Endothelial cell of hepatic sinusoid (primary cell): ENCODE measurements around the gene HCN2.

Experiments used
- in situ Hi-C: cut with HindIII; loops from 2 replicates; pipeline ENCODE4 v1.10.0; 2017; ENCODE audit warnings: low sequenced_read_pairs

HCN2 gene

GRCh38 chr19:570937-571565, 18.6 kb upstream of the HCN2 start:
- in situ Hi-C loops, result no loop called here

GRCh38 chr19:571566-571974, 18.1 kb upstream of the HCN2 start:
- in situ Hi-C loops, result no loop called here

DNA sequence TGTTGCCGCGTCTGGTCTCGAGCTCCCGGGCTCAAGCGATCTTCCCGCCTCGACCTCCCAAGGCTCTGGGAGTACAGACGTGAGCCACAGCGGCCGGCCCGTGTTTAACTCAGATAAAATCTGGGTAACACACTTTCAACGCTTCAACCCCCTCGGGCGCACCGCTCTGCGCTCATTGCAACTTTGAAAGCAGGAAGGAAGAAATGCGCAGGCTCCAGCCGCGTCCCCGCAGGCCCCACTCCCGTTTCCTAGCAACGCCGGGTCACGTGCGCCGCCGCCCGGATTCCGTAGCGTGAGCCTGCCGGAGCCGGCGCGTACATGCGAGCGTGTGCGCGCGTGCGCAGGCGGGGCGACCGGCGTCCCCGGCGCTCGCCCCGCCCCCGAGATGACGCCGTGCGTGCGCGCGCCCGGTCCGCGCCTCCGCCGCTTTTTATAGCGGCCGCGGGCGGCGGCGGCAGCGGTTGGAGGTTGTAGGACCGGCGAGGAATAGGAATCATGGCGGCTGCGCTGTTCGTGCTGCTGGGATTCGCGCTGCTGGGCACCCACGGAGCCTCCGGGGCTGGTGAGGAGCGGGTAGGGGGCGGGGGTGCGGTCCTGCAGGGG, 17.4 kb upstream of the HCN2 start, which contains the start of gene BSG:
Gene BSG (plus strand): TSS at position 457 of the 603 bp plus-strand sequence. CDS start 39 bp downstream, at position 496.
- in situ Hi-C loops, result no loop called here

- in situ Hi-C loops, result no loop called here
These were observed 16.8 kb upstream of the HCN2 start for GRCh38 chr19:572743-573518.

DNA sequence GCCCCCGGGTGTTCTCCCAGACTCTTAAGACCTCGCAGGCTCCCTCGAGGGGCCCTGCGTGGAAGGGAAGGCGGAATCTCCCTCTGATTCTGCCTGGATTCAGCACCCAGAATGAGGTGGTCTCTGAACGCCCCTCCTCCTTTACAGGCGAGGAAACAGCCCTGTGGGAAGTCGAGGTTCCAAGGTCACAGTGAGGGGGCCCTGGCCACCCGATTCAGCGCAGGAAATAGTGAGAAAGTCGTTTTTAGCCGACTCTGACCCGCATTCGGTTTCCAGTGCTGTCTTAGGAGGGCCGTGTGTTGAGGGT, 16.2 kb upstream of the HCN2 start:
- in situ Hi-C loops, result no loop called here

- in situ Hi-C loops, result no loop called here
These were observed 14.8 kb upstream of the HCN2 start for GRCh38 chr19:574658-575526.

DNA sequence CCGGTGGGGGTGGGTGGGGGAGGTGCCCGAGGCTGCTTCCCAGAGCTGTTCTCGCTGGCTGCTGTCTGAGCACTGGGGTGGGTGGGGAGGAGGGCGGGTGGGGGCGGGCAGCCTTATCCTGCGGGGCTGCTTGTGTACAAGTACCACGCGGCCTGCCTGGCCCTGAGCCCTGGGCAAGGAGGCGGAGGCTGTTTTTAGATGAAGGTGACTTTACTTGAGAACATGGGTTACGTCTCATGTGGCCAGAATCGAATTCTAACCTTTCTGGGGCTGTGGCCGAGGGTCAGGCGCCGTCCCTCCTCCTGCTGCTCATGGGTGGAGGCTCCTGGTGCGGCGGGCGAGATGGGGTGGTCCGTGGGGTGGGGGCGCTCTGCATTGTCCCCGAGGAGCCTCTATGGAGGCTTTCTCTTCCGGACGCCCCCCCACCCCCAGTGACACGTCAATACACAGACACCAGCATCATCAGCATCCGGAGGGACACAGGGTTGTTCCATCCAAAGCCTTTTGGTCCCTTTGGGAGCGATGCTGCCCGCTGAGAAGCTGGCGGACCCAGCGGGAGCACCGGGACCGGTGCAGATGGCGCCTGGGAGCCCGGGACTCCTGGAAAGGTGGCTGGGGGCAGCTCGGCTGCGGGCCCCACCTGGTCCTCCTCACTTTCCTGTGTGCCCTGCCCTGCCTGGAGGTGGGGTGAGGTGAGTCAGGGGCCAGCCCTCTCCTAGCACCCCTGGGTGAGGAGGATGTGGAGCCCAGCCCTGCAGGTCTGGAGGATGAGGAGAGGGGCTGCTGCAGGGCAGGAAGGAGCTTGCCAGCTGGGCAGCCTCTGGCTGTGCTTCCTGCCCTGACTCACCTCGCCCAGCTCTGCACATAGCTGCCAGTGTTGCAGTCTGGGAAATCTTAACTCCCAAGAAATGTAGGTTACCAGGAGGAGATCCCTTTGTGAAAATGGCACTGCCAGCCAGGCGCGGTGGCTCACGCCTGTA, 13.9 kb upstream of the HCN2 start:
- in situ Hi-C loops, result no loop called here

GRCh38 chr19:576768-577438, 12.8 kb upstream of the HCN2 start:
- in situ Hi-C loops, result no loop called here

DNA sequence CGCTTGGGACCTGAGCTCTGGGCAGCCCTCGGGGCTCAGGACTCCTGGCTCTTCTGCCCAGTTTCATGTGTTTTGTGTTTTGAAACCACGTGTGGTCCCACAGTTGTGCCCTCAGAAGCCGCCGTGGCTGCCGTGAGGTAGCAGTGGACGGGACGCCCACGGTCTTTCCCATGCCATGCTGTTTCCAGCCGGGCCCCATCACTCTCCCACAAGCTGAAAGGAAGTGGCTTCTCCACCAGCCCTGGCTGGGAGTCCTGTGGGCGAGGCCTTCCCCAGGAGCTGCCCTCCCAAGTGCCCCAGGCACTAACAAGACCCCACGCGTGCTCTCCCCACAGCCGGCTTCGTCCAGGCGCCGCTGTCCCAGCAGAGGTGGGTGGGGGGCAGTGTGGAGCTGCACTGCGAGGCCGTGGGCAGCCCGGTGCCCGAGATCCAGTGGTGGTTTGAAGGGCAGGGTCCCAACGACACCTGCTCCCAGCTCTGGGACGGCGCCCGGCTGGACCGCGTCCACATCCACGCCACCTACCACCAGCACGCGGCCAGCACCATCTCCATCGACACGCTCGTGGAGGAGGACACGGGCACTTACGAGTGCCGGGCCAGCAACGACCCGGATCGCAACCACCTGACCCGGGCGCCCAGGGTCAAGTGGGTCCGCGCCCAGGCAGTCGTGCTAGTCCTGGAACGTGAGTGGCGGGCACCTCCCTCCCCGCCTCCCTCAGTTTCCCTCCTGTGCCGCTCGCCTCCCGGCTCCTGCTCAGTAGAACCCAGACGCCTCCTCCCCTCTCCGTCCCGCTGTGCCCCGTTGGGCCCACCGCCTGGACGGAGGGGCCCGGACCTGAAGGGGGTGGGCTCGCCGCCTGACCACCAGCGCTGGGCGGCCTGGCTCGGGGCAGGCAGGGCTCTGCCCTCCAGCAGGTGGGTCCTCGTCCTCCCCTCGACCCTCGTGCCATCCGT, 12.0 kb upstream of the HCN2 start:
- in situ Hi-C loops, result no loop called here

DNA sequence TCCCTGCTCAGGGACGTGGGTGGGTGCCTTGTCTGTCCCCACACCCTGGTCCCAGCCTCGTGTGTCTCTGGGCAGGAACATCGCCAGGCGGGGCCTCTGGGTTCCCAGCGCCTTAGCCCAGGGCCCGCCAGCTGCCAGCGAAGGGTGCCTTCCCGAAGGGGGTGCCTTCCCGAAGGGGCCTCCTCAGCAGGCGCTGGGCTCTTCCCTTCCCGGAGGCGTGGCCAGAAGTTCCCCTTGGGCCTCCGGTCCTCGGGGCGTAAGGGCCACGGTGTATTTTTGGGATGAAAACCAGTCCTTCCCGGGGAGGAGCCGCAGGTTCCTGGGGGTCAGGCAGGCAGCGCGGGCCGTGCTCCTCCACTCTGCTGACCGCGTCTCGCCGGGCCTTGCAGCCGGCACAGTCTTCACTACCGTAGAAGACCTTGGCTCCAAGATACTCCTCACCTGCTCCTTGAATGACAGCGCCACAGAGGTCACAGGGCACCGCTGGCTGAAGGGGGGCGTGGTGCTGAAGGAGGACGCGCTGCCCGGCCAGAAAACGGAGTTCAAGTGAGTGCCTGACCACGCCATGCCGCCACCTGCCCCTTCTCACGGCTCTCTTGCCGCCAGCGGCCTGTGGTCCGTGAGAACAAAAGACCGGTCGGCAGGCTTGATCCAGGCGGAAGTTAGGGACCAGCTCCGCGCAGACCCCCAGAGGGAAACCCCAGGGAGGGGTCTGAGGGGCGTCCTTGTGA, 10.4 kb upstream of the HCN2 start:
- in situ Hi-C loops, result no loop called here

DNA sequence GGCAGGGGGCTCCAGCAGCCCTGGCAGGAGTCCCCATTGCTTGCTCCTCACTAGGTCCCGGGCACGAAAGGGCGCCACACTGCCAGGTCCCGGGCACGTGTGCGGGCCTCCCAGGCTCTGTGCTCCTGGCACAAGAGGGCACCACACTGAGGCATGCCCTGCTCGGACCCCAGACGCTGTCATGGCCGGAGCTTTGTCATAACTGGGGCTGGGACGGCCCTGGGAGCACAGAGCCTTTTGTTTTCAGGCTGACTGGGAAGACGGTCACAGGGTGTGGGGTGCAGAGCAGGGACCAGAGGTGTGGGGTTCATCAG, 9.9 kb upstream of the HCN2 start:
- in situ Hi-C loops, result no loop called here

DNA sequence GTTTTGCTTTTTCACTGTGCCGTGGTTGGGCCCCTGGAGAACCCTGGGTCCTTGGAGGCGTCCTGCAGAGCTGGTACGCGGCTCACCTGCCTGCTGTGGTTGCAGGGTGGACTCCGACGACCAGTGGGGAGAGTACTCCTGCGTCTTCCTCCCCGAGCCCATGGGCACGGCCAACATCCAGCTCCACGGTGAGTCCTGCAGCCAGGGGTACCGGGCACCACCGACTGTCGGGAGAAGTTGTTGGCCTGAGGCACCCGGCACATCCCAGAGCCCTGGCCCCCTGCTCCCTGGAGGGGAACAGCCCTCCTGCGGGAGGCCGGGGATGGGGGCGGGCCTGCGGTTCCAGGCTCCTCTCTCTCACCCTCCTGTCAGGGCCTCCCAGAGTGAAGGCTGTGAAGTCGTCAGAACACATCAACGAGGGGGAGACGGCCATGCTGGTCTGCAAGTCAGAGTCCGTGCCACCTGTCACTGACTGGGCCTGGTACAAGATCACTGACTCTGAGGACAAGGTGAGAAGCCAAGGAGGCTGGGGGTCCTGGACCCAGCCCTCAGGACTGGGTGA, 9.3 kb upstream of the HCN2 start:
- in situ Hi-C loops, result no loop called here

DNA sequence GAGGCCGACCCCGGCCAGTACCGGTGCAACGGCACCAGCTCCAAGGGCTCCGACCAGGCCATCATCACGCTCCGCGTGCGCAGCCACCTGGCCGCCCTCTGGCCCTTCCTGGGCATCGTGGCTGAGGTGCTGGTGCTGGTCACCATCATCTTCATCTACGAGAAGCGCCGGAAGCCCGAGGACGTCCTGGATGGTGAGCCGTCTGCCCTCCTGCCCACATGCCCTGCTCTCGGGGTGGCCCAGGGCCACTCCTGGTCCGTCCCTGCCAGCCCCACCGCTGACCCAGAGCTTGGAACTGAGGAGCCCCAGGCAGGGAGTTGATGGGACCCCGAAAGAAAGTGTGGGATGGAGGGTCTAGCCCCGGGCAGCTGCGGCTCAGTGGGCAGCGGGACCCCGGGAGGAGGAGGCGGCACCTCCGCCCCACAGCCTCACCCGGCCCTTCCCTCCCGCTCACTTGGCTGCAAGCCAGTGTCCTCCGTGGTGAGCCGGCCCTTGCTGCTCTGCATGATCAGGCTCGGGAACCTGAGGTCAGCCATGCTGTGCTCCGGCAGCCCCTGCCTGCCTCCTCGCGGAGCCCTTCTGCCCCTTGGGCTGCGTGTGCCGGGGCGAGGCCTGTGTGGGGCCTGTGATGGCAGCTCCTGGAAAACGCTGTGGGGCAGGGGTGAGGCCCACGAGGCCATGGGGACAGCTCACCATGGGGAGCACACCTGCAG, 8.1 kb upstream of the HCN2 start:
- in situ Hi-C loops, result no loop called here

DNA sequence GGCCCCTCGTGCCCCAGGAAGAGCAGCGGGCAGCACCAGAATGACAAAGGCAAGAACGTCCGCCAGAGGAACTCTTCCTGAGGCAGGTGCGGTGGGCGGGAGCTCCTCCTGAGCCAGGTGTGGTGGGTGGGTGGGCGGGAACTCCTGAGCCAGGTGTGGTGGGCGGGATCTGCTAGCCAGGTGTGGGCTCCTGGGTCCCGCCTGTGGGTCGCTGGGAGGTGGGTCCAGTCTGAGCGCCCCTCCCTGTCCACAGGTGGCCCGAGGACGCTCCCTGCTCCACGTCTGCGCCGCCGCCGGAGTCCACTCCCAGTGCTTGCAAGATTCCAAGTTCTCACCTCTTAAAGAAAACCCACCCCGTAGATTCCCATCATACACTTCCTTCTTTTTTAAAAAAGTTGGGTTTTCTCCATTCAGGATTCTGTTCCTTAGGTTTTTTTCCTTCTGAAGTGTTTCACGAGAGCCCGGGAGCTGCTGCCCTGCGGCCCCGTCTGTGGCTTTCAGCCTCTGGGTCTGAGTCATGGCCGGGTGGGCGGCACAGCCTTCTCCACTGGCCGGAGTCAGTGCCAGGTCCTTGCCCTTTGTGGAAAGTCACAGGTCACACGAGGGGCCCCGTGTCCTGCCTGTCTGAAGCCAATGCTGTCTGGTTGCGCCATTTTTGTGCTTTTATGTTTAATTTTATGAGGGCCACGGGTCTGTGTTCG, 7.0 kb upstream of the HCN2 start:
- in situ Hi-C loops, result no loop called here

DNA sequence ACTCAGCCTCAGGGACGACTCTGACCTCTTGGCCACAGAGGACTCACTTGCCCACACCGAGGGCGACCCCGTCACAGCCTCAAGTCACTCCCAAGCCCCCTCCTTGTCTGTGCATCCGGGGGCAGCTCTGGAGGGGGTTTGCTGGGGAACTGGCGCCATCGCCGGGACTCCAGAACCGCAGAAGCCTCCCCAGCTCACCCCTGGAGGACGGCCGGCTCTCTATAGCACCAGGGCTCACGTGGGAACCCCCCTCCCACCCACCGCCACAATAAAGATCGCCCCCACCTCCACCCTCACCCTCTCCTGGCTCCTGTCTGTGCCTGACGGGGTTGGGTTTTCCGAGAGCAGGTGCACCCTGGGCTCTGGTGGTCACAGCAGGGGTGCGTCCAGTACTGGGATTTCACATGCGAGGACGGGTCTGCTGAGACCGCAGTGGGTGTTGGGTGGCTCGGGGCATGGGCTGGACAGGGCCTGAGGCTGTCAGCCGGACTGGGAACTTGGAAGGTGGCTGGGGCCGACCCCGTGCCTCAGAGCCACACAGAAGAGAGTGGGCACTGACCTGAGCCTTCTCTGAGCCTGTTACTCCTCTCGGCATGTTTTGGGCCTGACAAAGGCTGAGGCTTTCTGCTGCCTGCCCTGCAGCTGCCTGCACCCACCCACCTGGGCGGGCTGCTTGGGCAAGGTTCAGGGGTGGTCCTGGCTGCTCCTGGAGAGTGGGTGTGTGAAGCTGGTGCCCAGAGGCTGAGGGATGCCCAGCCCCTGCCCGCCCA, 6.3 kb upstream of the HCN2 start:
- in situ Hi-C loops, result no loop called here

GRCh38 chr19:583968-584239, 5.8 kb upstream of the HCN2 start:
- in situ Hi-C loops, result no loop called here
